SU-DHL-6 (cell line): Measurements from ENCODE around the gene SRGN.
"Not testable (repeated sequence)": the region's sequence is repeated elsewhere in the genome, so short reads cannot be mapped to it uniquely, and the experiment has no call there.

Source experiments
- H2AFZ ChIP-seq: fragments of 200-600 bp; sonication (generic); 2 replicates; pipeline ENCODE4 v1.6.1; 2014; ENCODE audit warnings: low read depth, mild to moderate bottlenecking, moderate library complexity, mixed read lengths, antibody characterized with exemption, low read length; ENCODE audit not compliant: severe bottlenecking
- H3F3A ChIP-seq: fragments of 200-600 bp; shearing (Covaris generic); 2 replicates; pipeline ENCODE4 v1.6.0; 2016; ENCODE audit warnings: antibody characterized with exemption, mild to moderate bottlenecking; ENCODE audit not compliant: insufficient read depth
- H3K27ac ChIP-seq: fragments of 200-600 bp; sonication (generic); 2 replicates; pipeline ENCODE4 v1.5.1; 2016; ENCODE audit warnings: low read depth, mild to moderate bottlenecking, low read length, moderate library complexity, mixed read lengths
- H3K27me3 ChIP-seq: fragments of 200-600 bp; sonication (generic), shearing (Covaris generic); 2 replicates; pipeline ENCODE4 v1.6.0; 2014; ENCODE audit warnings: mild to moderate bottlenecking, low read length
- H3K36me3 ChIP-seq: fragments of 200-600 bp; sonication (generic); 2 replicates; pipeline ENCODE4 v1.6.1; 2014; ENCODE audit warnings: mild to moderate bottlenecking, low read length, mixed read lengths
- H3K4me2 ChIP-seq: fragments of 300-600, 200-600 bp; shearing (Covaris generic), sonication (generic); 2 replicates; pipeline ENCODE4 v1.6.0; 2014; ENCODE audit warnings: low read length, low read depth, mild to moderate bottlenecking; ENCODE audit not compliant: poor library complexity, severe bottlenecking
- H3K4me3 ChIP-seq: fragments of 200-600 bp; sonication (generic); 2 replicates; pipeline ENCODE4 v1.5.1; 2014; ENCODE audit warnings: antibody characterized with exemption, low read length, mild to moderate bottlenecking, mixed read lengths; ENCODE audit not compliant: insufficient read depth, poor library complexity, severe bottlenecking
- H3K79me2 ChIP-seq: fragments of 200-600 bp; sonication (generic); 2 replicates; pipeline ENCODE4 v1.6.1; 2014; ENCODE audit warnings: mild to moderate bottlenecking, low read length, moderate library complexity; ENCODE audit not compliant: insufficient read depth
- H3K9ac ChIP-seq: fragments of 200-600 bp; sonication (generic); 2 replicates; pipeline ENCODE4 v1.7.0; 2014; ENCODE audit warnings: mild to moderate bottlenecking, low read length
- H3K9me2 ChIP-seq: fragments of 200-600 bp; sonication (generic); replicated peaks from 2 replicates; pipeline ENCODE4 v1.6.1; 2014; ENCODE audit warnings: low read length; ENCODE audit not compliant: insufficient read depth
- H3K9me3 ChIP-seq: fragments of 200-600 bp; sonication (generic); 2 replicates; pipeline ENCODE4 v1.6.1; 2014; ENCODE audit warnings: low read length, mixed read lengths; ENCODE audit not compliant: insufficient read depth
- H4K20me1 ChIP-seq: fragments of 200-600 bp; sonication (generic); 2 replicates; pipeline ENCODE4 v1.6.1; 2014; ENCODE audit warnings: low read depth, mild to moderate bottlenecking, antibody characterized with exemption, low read length, moderate library complexity, mixed read lengths
- CTCF ChIP-seq: fragments of 200-600 bp; sonication (generic); IDR thresholded peaks from one replicate; pipeline ENCODE4 v1.5.1; 2017; ENCODE audit warnings: antibody characterized with exemption, mild to moderate bottlenecking, low read length, moderate library complexity; ENCODE audit not compliant: insufficient read depth, poor library complexity, severe bottlenecking
- EZH2phosphoT487 ChIP-seq: fragments of 200-600 bp; sonication (generic), shearing (Covaris generic); conservative IDR thresholded peaks from 2 replicates; pipeline ENCODE4 v1.6.1; 2018; ENCODE audit warnings: mild to moderate bottlenecking, antibody characterized with exemption, low read length, moderate library complexity, mixed read lengths

The SRGN gene

GRCh38 chr10:69139961-69140360 lies 52.1 kb downstream of the SRGN start:
- TF ChIP-seq EZH2phosphoT487 (no peak), CTCF (no peak)
- peaks cover 43% of the 10 kb centered on the region for H3K79me2 ChIP-seq

GRCh38 chr10:69141304-69141703 lies 53.4 kb downstream of the SRGN start:
- H2AFZ ChIP-seq, result no peak overlapping the region
- H3K9ac ChIP-seq, result no peak overlapping the region
- H3K27ac ChIP-seq, result no peak overlapping the region
- H3F3A ChIP-seq, result no peaks in the 10 kb centered on the region
- TF ChIP-seq CTCF (no peak), EZH2phosphoT487 (no peak)
- H3K9me3 ChIP-seq, result no peaks in the 10 kb centered on the region
- no peak overlapping the region for H3K4me2 ChIP-seq
- H3K27me3 ChIP-seq, result no peaks in the 10 kb centered on the region
- H3K9me2 ChIP-seq, result no peaks in the 10 kb centered on the region
- H3K36me3 ChIP-seq, result no peaks in the 10 kb centered on the region; the same call in 1 of the 2 replicates
- H4K20me1 ChIP-seq, result no peaks in the 10 kb centered on the region; the same call in 1 of the 2 replicates
- H3K4me3 ChIP-seq, result no peak overlapping the region
- H3K79me2 ChIP-seq, result peaks cover 50% of the 10 kb centered on the region

More at GRCh38 chr10:69139961-69140360, 52.1 kb downstream of the SRGN start:
- no peak overlapping the region for H3K9ac ChIP-seq
- no peaks in the 10 kb centered on the region; the same call in 1 of the 2 replicates for H4K20me1 ChIP-seq
- no peaks in the 10 kb centered on the region for H3K9me2 ChIP-seq
- no peaks in the 10 kb centered on the region for H3F3A ChIP-seq
- H3K4me3 ChIP-seq, result no peak overlapping the region
- H3K36me3 ChIP-seq, result peaks cover 3% of the 10 kb centered on the region; the same call in 1 of the 2 replicates
- no peaks in the 10 kb centered on the region for H3K9me3 ChIP-seq
- no peak overlapping the region for H3K4me2 ChIP-seq
- H2AFZ ChIP-seq, result no peak overlapping the region
- no peak overlapping the region for H3K27ac ChIP-seq
- H3K27me3 ChIP-seq, result no peaks in the 10 kb centered on the region

GRCh38 chr10:69142074-69142473 lies 54.2 kb downstream of the SRGN start:
- not testable (repeated sequence) for H3K9me3 ChIP-seq, H3K9ac ChIP-seq, H3K36me3 ChIP-seq, H2AFZ ChIP-seq, H3K27ac ChIP-seq, H3K27me3 ChIP-seq, H3K4me3 ChIP-seq, H3K4me2 ChIP-seq, H3K9me2 ChIP-seq, H4K20me1 ChIP-seq, H3F3A ChIP-seq
- H3K79me2 ChIP-seq, result peaks cover 56% of the 10 kb centered on the region

GRCh38 chr10:69142983-69143382 lies 55.1 kb downstream of the SRGN start:
- Histone ChIP-seq H3K27ac (no peak overlapping the region), H3K9ac (no peak overlapping the region), H3K79me2 (peaks cover 59% of the 10 kb centered on the region), H3K4me2 (no peak overlapping the region), H3K9me2 (no peaks in the 10 kb centered on the region), H3K9me3 (no peaks in the 10 kb centered on the region), H3K36me3 (no peaks in the 10 kb centered on the region; the same call in 1 of the 2 replicates), H3K4me3 (no peak overlapping the region), H3F3A (no peaks in the 10 kb centered on the region), H3K27me3 (no peaks in the 10 kb centered on the region), H4K20me1 (no peaks in the 10 kb centered on the region; the same call in 1 of the 2 replicates), H2AFZ (no peak overlapping the region)
- TF ChIP-seq EZH2phosphoT487 (no peak), CTCF (no peak)
